K562 (cell line): ENCODE results near the gene SUMO3. TPM values are rescaled to one million over a fixed set of nuclear protein-coding genes. Genes with fewer than 3 reads are reported as not detected.

Experiments used
- ATAC-seq: fragments of 200-7000 bp; cut with Tn5 transposase; 3 replicates; pipeline ENCODE4 v1.9.1; 2020; ENCODE audit warnings: moderate library complexity
- BruUV-seq: library from RNA; stranded (reverse); fragments of 400-500 nt; replicated peaks from 2 replicates; lab custom pipeline; 2021; lab: Mats Ljungman, UMichigan
- CTCF ChIA-PET: fragments of 300-600 bp; formaldehyde crosslinking; extraction: SDS; loops from one replicate; lab custom pipeline; 2021; ENCODE audit warnings: low intra/inter-chr PET ratio; lab: Yijun Ruan, JAX
- POLR2A ChIA-PET: fragments of 300-600, 350-650 bp; sonication (Branson Sonifier 250); formaldehyde crosslinking; extraction: SDS; loops from one replicate; lab custom pipeline; 2021; ENCODE audit warnings: antibody characterized with exemption, inconsistent platforms; lab: Yijun Ruan, JAX
- DNase-seq, 4 experiments: peaks; one replicate each; pipeline versions ENCODE4 v3.0.0 to v3.0.0-alpha.2; 2011 to 2018; ENCODE audit warnings: low spot score in 3 of 4, mixed read lengths in 3 of 4; ENCODE audit errors: extremely low read depth in 1 of 4
- FAIRE-seq: peaks from 2 replicates; lab custom pipeline; 2011; peaks lifted over from hg19 to GRCh38; lab: Jason Lieb, UNC
- H2AFZ ChIP-seq: 2 replicates; pipeline ENCODE4 v1.6.0; 2011; ENCODE audit warnings: low read depth, low read length, control low read depth, inconsistent platforms
- H3K27ac ChIP-seq: fragments of 200-600 bp; 3 replicates; pipeline ENCODE4 v1.8.0; 2011; ENCODE audit warnings: low read depth, mild to moderate bottlenecking, control low read depth, inconsistent platforms, low read length, moderate library complexity, mixed read lengths; ENCODE audit errors: extremely low read depth
- H3K27me3 ChIP-seq, 2 experiments: fragments of 300-600 bp in 1 of 2; 2 replicates in 1 of 2; 3 replicates in 1 of 2; pipeline versions ENCODE4 v1.6.0 to v1.8.0; 2011; ENCODE audit warnings: inconsistent platforms in 2 of 2, low read length in 2 of 2, mild to moderate bottlenecking in 1 of 2, mixed read lengths in 1 of 2, moderate library complexity in 1 of 2; ENCODE audit not compliant: control insufficient read depth in 2 of 2, insufficient read depth in 2 of 2
- H3K36me3 ChIP-seq: fragments of 300-600 bp; 3 replicates; pipeline ENCODE4 v1.8.0; 2011; ENCODE audit warnings: mild to moderate bottlenecking, low read length, inconsistent platforms; ENCODE audit not compliant: control insufficient read depth, insufficient read depth
- H3K4me1 ChIP-seq, 2 experiments: fragments of 200-600 bp in 1 of 2; replicated peaks in 1 of 2; 2 replicates in 1 of 2; 3 replicates in 1 of 2; pipeline versions ENCODE4 v1.5.1 to v1.8.0; 2011; ENCODE audit warnings: inconsistent platforms in 2 of 2, low read length in 2 of 2, mild to moderate bottlenecking in 1 of 2, mixed read lengths in 1 of 2, moderate library complexity in 1 of 2; ENCODE audit not compliant: control insufficient read depth in 2 of 2, insufficient read depth in 2 of 2
- H3K4me2 ChIP-seq: 2 replicates; pipeline ENCODE4 v1.6.1; 2011; ENCODE audit warnings: low read length, control low read depth, inconsistent platforms, mixed read lengths; ENCODE audit not compliant: insufficient read depth
- H3K4me3 ChIP-seq: fragments of 200-600 bp; sonication (generic), shearing (Covaris generic); 2 replicates; pipeline ENCODE4 v1.5.1; 2016; ENCODE audit warnings: control low read depth, inconsistent platforms
- H3K79me2 ChIP-seq: fragments of 200-600 bp; 3 replicates; pipeline ENCODE4 v1.8.0; 2011; ENCODE audit warnings: low read length, inconsistent platforms; ENCODE audit not compliant: control insufficient read depth, insufficient read depth
- H3K9ac ChIP-seq, 2 experiments: 2 replicates each; pipeline versions ENCODE4 v1.6.0 to v1.6.1; 2011; ENCODE audit warnings: low read depth in 2 of 2, low read length in 2 of 2, control low read depth in 1 of 2, inconsistent platforms in 1 of 2, mild to moderate bottlenecking in 1 of 2, mixed read lengths in 1 of 2; ENCODE audit not compliant: insufficient read depth in 1 of 2
- H3K9me1 ChIP-seq: one replicate; pipeline ENCODE4 v1.6.0; 2011; ENCODE audit warnings: inconsistent platforms, mild to moderate bottlenecking, low read length, moderate library complexity; ENCODE audit not compliant: control insufficient read depth, insufficient read depth
- H3K9me3 ChIP-seq: replicated peaks from 2 replicates; pipeline ENCODE4 v1.5.1; 2011; ENCODE audit warnings: low read depth, low read length, inconsistent platforms; ENCODE audit not compliant: control insufficient read depth, insufficient read depth
- H4K20me1 ChIP-seq: replicated peaks from 2 replicates; pipeline ENCODE4 v1.6.1; 2011; ENCODE audit warnings: low read length, inconsistent platforms, mixed read lengths; ENCODE audit not compliant: control insufficient read depth, insufficient read depth
- CBFA2T2 ChIP-seq: fragments of 450-650 bp; conservative IDR thresholded peaks from 2 replicates; pipeline ENCODE4 v1.6.1; 2017; ENCODE audit warnings: mild to moderate bottlenecking
- CBFA2T3 ChIP-seq: fragments of 450-650 bp; IDR thresholded peaks from 2 replicates; pipeline ENCODE4 v1.6.1; 2017
- FIP1L1 ChIP-seq: fragments of 200-400 bp; formaldehyde crosslinking; IDR thresholded peaks from 2 replicates; pipeline ENCODE4 v1.6.1; 2018; ENCODE audit warnings: mild to moderate bottlenecking, low read depth, low read length; ENCODE audit not compliant: poor library complexity, severe bottlenecking
- HDAC3 ChIP-seq: fragments of 450-650 bp; IDR thresholded peaks from 2 replicates; pipeline ENCODE4 v1.6.1; 2018; ENCODE audit warnings: borderline replicate concordance, mild to moderate bottlenecking, moderate library complexity; ENCODE audit not compliant: partially characterized antibody
- HOXB6 ChIP-seq: fragments of 250-450 bp; sonication (Bioruptor Pico); IDR thresholded peaks from 2 replicates; pipeline ENCODE4 v1.5.1; 2022; ENCODE audit warnings: mild to moderate bottlenecking, borderline replicate concordance
- IFI16 ChIP-seq: fragments of 250-450 bp; sonication (Bioruptor Pico); IDR thresholded peaks from 2 replicates; pipeline ENCODE4 v2.1.2; 2022; ENCODE audit warnings: mild to moderate bottlenecking, inconsistent platforms
- ILK ChIP-seq: fragments of 450-650 bp; IDR thresholded peaks from 2 replicates; pipeline ENCODE4 v1.6.1; 2016; ENCODE audit warnings: missing genetic modification characterization, low read depth, mild to moderate bottlenecking, missing compliant biosample characterization, moderate library complexity, borderline replicate concordance
- NONO ChIP-seq, 2 experiments: fragments of 200-400 bp in 1 of 2; fragments of 450-650 bp in 1 of 2; formaldehyde crosslinking in 1 of 2; IDR thresholded peaks; 2 replicates each; pipeline ENCODE4 v1.6.1; 2017; ENCODE audit warnings: low read depth in 2 of 2, mild to moderate bottlenecking in 2 of 2, moderate library complexity in 2 of 2, low read length in 1 of 2
- NRF1 ChIP-seq, 2 experiments: fragments of 450-650 bp; IDR thresholded peaks in 1 of 2; conservative IDR thresholded peaks in 1 of 2; 2 replicates each; pipeline ENCODE4 v1.6.1; 2014; ENCODE audit warnings: mild to moderate bottlenecking in 2 of 2
- RBM15 ChIP-seq: fragments of 200-400 bp; formaldehyde crosslinking; IDR thresholded peaks from 2 replicates; pipeline ENCODE4 v1.6.1; 2018; ENCODE audit warnings: mild to moderate bottlenecking, low read length, moderate library complexity; ENCODE audit not compliant: insufficient read depth
- RREB1 ChIP-seq: fragments of 250-450 bp; sonication (Bioruptor Pico); IDR thresholded peaks from 2 replicates; pipeline ENCODE4 v1.4.0; 2020
- SIX5 ChIP-seq, 2 experiments: IDR thresholded peaks; 2 replicates each; pipeline ENCODE4 v1.6.1; 2011; ENCODE audit warnings: low read length in 2 of 2, borderline replicate concordance in 1 of 2, low read depth in 1 of 2, mild to moderate bottlenecking in 1 of 2, moderate library complexity in 1 of 2; ENCODE audit not compliant: insufficient read depth in 1 of 2
- SRSF7 ChIP-seq: fragments of 200-400 bp; formaldehyde crosslinking; optimal IDR thresholded peaks from 2 replicates; pipeline ENCODE3; 2017; ENCODE audit warnings: mild to moderate bottlenecking, low read depth, low read length
- TRIM24 ChIP-seq, 2 experiments: fragments of 450-650 bp; IDR thresholded peaks; 2 replicates each; pipeline ENCODE4 v1.6.1; 2016
- TSC22D4 ChIP-seq: fragments of 450-650 bp; IDR thresholded peaks from 2 replicates; pipeline ENCODE4 v1.6.1; 2016; ENCODE audit warnings: missing genetic modification characterization, missing biosample characterization, control low read depth
- ZFP1 ChIP-seq: fragments of 450-650 bp; formaldehyde crosslinking; IDR thresholded peaks from 2 replicates; pipeline ENCODE4 v1.4.0; 2020; ENCODE audit warnings: mild to moderate bottlenecking, mixed read lengths
- WGBS: fragments of 100-300 bp; shearing (Covaris generic); methylation state at CpG from one replicate; pipeline ENCODE4 v1.1.6; 2016; ENCODE audit warnings: low coverage, mixed read lengths; ENCODE audit not compliant: insufficient coverage; ENCODE audit errors: missing lambda C conversion rate; 5-methylcytosine and 5-hydroxymethylcytosine counted together
- in situ Hi-C: fragments of 300-500 bp; cut with MboI; formaldehyde crosslinking; loops from 4 replicates; pipeline ENCODE4 v1.15.0; 2018; ENCODE audit warnings: inconsistent platforms, mixed read lengths
- intact Hi-C: fragments of 100-400 bp; cut with micrococcal nuclease; formaldehyde crosslinking; loops from 2 replicates; pipeline ENCODE4 v1.14.2; 2022
- polyA plus RNA-seq, 8 experiments: library from polyadenylated mRNA; depleted of rRNA in 4 of 8; stranded (reverse) in 5 of 8; unstranded in 3 of 8; fragments of >200 nt; fragmentation: Nextera tagmentation in 2 of 8; fragmentation: Illumina TruSeq in 1 of 8; extraction: Ambion mirVana in 2 of 8; extraction: Trizol in 1 of 8; gene quantifications; 2 replicates each; pipeline versions ENCODE4 v1.2.1 to v1.2.3, GENCODE V29; 2011 to 2014; ENCODE audit warnings: inconsistent platforms in 1 of 8, missing spikeins in 1 of 8
- total RNA-seq, 7 experiments: library from RNA; depleted of rRNA in 6 of 7; stranded (reverse); fragments of >200 nt in 6 of 7; fragmentation: Illumina TruSeq in 2 of 7; extraction: Trizol in 2 of 7; gene quantifications; 2 replicates each; pipeline versions ENCODE4 v1.2.1 to v1.2.3, GENCODE V29; 2011 to 2021; ENCODE audit warnings: low replicate concordance in 1 of 7

SUMO3 gene
- total and polyA plus RNA-seq, 9 of the 15 experiments (the other 6 are each of a cell fraction or from before 2014, with no cell fraction given), result 13.9 to 143 (median 113) TPM

- POLR2A ChIA-PET, result interaction anchor here (0.5 to 1.7 kb wide), 19 partner anchors 9 to 53 kb away, joined by 3 to 9 read pairs (median 4); partner anchors contain the start of genes PTTG1IP, SUMO3 and UBE2G2
- in situ Hi-C loops, result no loop called here
- ATAC-seq, result peak; percentile 94
- Histone ChIP-seq H3K9me3 (no peaks in the 10 kb centered on the region), H3K79me2 (peaks cover 25% of the 10 kb centered on the region), H3K27ac (peak overlapping the region; percentile 81), H4K20me1 (no peaks in the 10 kb centered on the region; the same call in 1 of the 2 replicates), H3K36me3 (peaks cover 87% of the 10 kb centered on the region), H3K4me2 (peak overlapping the region; percentile 86), H3K9me1 (peaks cover 6% of the 10 kb centered on the region), H3K9ac (peak overlapping the region; percentile 8 to 52; a peak in 3 of 4 replicates), H3K27me3 (no peaks in the 10 kb centered on the region), H3K4me1 (peaks cover 35 to 57% of the 10 kb centered on the region in 2 experiments), H2AFZ (peak overlapping the region; percentile 60), H3K4me3 (no peak overlapping the region; the same call in 1 of the 2 replicates)
- intact Hi-C loops, result loop anchor here (1.0 kb wide), 2 partner anchors 15 to 18 kb away; partner anchors contain the start of gene PTTG1IP
- BruUV-seq, result no TSS peak
- FAIRE-seq, result peak; percentile 99
- DNase-seq, result peak; percentile 87 to 98 (median 90)
- CTCF ChIA-PET, result interaction anchor here (0.5 kb wide), 1 partner anchor 700 kb away, joined by 3 read pairs; no protein-coding TSS in a partner anchor
- under 1% methylated on average over 31 of the region's 31 CpGs for WGBS
- TF ChIP-seq IFI16 (CRISPR knock-in tag), result 0 out of 2 replicates have a peak, but pooled peaks have one; percentile 11
- TF ChIP-seq SIX5 (IDR thresholded peaks at IDR 0.05; ENCODE audit: borderline replicate concordance in 1 of 2, insufficient read depth in 1 of 2, low read depth in 1 of 2, low read length in 2 of 2), result no peak
- no peak for TF ChIP-seq FIP1L1
- peak in 1 of 2 experiments; percentile 69; a peak in 2 of 4 replicates for TF ChIP-seq NONO (IDR thresholded peaks at IDR 0.05; ENCODE audit: low read depth in 2 of 2, low read length in 1 of 2)
- no peak for TF ChIP-seq HOXB6 (CRISPR knock-in tag)
- TF ChIP-seq CBFA2T2, result peak; percentile 100
- peak; percentile 95 for TF ChIP-seq HDAC3
- TF ChIP-seq ILK (tag), result no peak
- TF ChIP-seq SRSF7, result no peak
- TF ChIP-seq TRIM24 (IDR thresholded peaks at IDR 0.05), result peak; percentile 99
- no peak for TF ChIP-seq RBM15
- peak; percentile 100 for TF ChIP-seq CBFA2T3
- 0 out of 2 replicates have a peak, but pooled peaks have one; percentile 26 for TF ChIP-seq ZFP1 (CRISPR knock-in tag)
- no peak for TF ChIP-seq TSC22D4
- TF ChIP-seq RREB1, result peak; percentile 37
- peak; percentile 89 to 91 for TF ChIP-seq NRF1 (conservative IDR thresholded peaks at IDR 0.05 in 1 of 2, IDR thresholded peaks at IDR 0.05 in 1 of 2)
These were observed 37.0 kb upstream of the SUMO3 start for GRCh38 chr21:44854664-44855446.
